HEK293T (cell line): ENCODE data around the gene RNU1-2.

Source experiments
- ELF4 ChIP-seq: fragments of 450-650 bp; IDR thresholded peaks from 2 replicates; pipeline ENCODE4 v1.6.1; 2017; ENCODE audit warnings: antibody characterized with exemption
- FOXA1 ChIP-seq: fragments of 450-650 bp; IDR thresholded peaks from 2 replicates; pipeline ENCODE4 v1.6.1; 2016; ENCODE audit warnings: mild to moderate bottlenecking
- FOXK2 ChIP-seq: fragments of 450-650 bp; IDR thresholded peaks from 2 replicates; pipeline ENCODE4 v1.6.1; 2016; ENCODE audit warnings: mild to moderate bottlenecking
- FOXM1 ChIP-seq: fragments of 450-650 bp; IDR thresholded peaks from 2 replicates; pipeline ENCODE4 v1.6.1; 2017; ENCODE audit warnings: mild to moderate bottlenecking, borderline replicate concordance
- HDGF ChIP-seq: fragments of 450-650 bp; IDR thresholded peaks from 2 replicates; pipeline ENCODE4 v1.6.1; 2017; ENCODE audit warnings: antibody characterized with exemption, borderline replicate concordance
- L3MBTL2 ChIP-seq: fragments of 450-650 bp; conservative IDR thresholded peaks from 2 replicates; pipeline ENCODE4 v1.6.1; 2016; ENCODE audit warnings: mild to moderate bottlenecking
- NFRKB ChIP-seq: fragments of 450-650 bp; IDR thresholded peaks from 2 replicates; pipeline ENCODE4 v1.6.1; 2016; ENCODE audit warnings: mild to moderate bottlenecking, moderate library complexity
- SP1 ChIP-seq: fragments of 450-650 bp; IDR thresholded peaks from 2 replicates; pipeline ENCODE4 v1.6.1; 2017
- ZNF384 ChIP-seq: fragments of 450-650 bp; IDR thresholded peaks from 2 replicates; pipeline ENCODE4 v1.6.1; 2016

DNA sequence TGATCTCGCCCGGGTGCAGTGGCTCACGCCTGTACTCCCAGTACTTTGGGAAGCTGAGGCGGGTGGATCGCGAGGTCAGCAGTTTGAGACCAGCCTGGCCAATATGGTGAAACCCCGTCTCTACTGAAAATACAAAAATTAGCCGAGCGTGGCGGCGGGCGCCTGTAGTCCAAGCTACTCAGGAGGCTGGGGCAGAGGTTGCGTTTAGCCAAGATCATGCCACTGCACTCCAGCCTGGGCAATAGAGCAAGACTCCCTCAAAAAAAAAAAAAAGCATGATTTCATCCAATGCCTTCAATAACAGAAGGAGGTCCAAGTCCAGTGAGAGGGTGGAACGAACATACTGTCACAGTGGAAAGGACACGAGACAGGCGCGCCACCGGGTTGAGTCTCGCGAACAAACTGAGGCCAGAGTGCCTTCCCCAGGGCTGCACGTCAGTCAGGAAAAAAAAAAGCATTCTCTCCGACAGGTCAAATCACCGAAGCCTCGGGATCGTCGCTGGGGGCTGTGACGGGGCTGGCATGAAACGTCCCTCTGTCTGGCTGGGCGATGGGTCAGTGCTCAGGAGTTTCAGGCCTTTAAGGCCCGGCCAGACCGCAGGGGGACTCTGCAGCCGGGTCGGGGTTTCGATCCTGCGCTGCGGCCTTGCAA lies 17.5 kb downstream of the RNU1-2 start:
- no peak for TF ChIP-seq HDGF
- TF ChIP-seq ZNF384, result peak; percentile 39; the same call in 1 of the 2 replicates
- TF ChIP-seq SP1, result no peak
- TF ChIP-seq FOXK2, result no peak
- TF ChIP-seq FOXA1, result no peak
- TF ChIP-seq L3MBTL2, result peak; percentile 75
- no peak for TF ChIP-seq FOXM1
- no peak for TF ChIP-seq NFRKB
- no peak for TF ChIP-seq ELF4
